ACC112 (cell line): ENCODE measurements around the gene INSM1.
"Not testable (repeated sequence)": the region's sequence is repeated elsewhere in the genome, so short reads cannot be mapped to it uniquely, and the experiment has no call there.

ENCODE experiments used
- H2AFZ ChIP-seq: fragments of 200-600 bp; sonication (generic); one replicate; pipeline ENCODE4 v1.6.0; 2017; ENCODE audit warnings: antibody characterized with exemption, low read length; ENCODE audit not compliant: unreplicated experiment
- H3K27ac ChIP-seq: fragments of 200-600 bp; sonication (generic); 2 replicates; pipeline ENCODE4 v1.5.1; 2014; ENCODE audit warnings: low read depth, mild to moderate bottlenecking, antibody characterized with exemption, low read length, moderate library complexity
- H3K27me3 ChIP-seq: fragments of 200-600 bp; sonication (generic); 2 replicates; pipeline ENCODE4 v1.6.1; 2014; ENCODE audit warnings: mild to moderate bottlenecking, antibody characterized with exemption, low read length, moderate library complexity, mixed read lengths; ENCODE audit not compliant: insufficient read depth
- H3K36me3 ChIP-seq: fragments of 200-600 bp; sonication (generic); 2 replicates; pipeline ENCODE4 v1.6.1; 2016; ENCODE audit warnings: mild to moderate bottlenecking, antibody characterized with exemption, low read length, moderate library complexity, mixed read lengths; ENCODE audit not compliant: insufficient read depth
- H3K4me1 ChIP-seq: fragments of 200-600 bp; sonication (generic); one replicate; pipeline ENCODE4 v1.6.1; 2016; ENCODE audit warnings: low read length, mixed read lengths; ENCODE audit not compliant: insufficient read depth, unreplicated experiment, control insufficient read depth
- H3K4me3 ChIP-seq: fragments of 200-600 bp; sonication (generic); 2 replicates; pipeline ENCODE4 v1.5.1; 2014; ENCODE audit warnings: mild to moderate bottlenecking, low read depth, low read length
- H3K79me2 ChIP-seq: fragments of 200-600 bp; sonication (generic); one replicate; pipeline ENCODE4 v1.6.0; 2016; ENCODE audit warnings: low read length; ENCODE audit not compliant: control insufficient read depth, unreplicated experiment, insufficient read depth

Gene INSM1

GRCh38 chr20:20334489-20334888, 33.4 kb upstream of the INSM1 start:
- Histone ChIP-seq H3K79me2 (no peaks in the 10 kb centered on the region), H3K4me3 (no peak overlapping the region), H3K36me3 (no peaks in the 10 kb centered on the region), H2AFZ (no peak overlapping the region), H3K4me1 (no peaks in the 10 kb centered on the region), H3K27ac (no peak overlapping the region), H3K27me3 (peaks cover 19% of the 10 kb centered on the region)

GRCh38 chr20:20338133-20338730, 29.7 kb upstream of the INSM1 start:
- Histone ChIP-seq H3K4me1 (no peaks in the 10 kb centered on the region), H3K27me3 (peaks cover 22% of the 10 kb centered on the region), H3K27ac (no peak overlapping the region), H3K36me3 (no peaks in the 10 kb centered on the region), H3K79me2 (no peaks in the 10 kb centered on the region), H2AFZ (no peak overlapping the region), H3K4me3 (no peak overlapping the region)

GRCh38 chr20:20340443-20340842, 27.5 kb upstream of the INSM1 start:
- Histone ChIP-seq H3K36me3 (no peaks in the 10 kb centered on the region), H3K27me3 (peaks cover 17% of the 10 kb centered on the region), H2AFZ (no peak overlapping the region), H3K4me3 (no peak overlapping the region), H3K27ac (no peak overlapping the region), H3K79me2 (no peaks in the 10 kb centered on the region), H3K4me1 (no peaks in the 10 kb centered on the region)

- no peak overlapping the region for H2AFZ ChIP-seq
- peaks cover 10% of the 10 kb centered on the region for H3K27me3 ChIP-seq
- H3K4me3 ChIP-seq, result no peak overlapping the region
- no peaks in the 10 kb centered on the region for H3K4me1 ChIP-seq
- no peaks in the 10 kb centered on the region for H3K36me3 ChIP-seq
- H3K79me2 ChIP-seq, result no peaks in the 10 kb centered on the region
- no peak overlapping the region for H3K27ac ChIP-seq
These were observed 26.5 kb upstream of the INSM1 start for GRCh38 chr20:20341371-20341770.

- Histone ChIP-seq H3K79me2 (no peaks in the 10 kb centered on the region), H3K27me3 (peaks cover 10% of the 10 kb centered on the region), H2AFZ (no peak overlapping the region), H3K36me3 (no peaks in the 10 kb centered on the region), H3K4me1 (no peaks in the 10 kb centered on the region), H3K4me3 (no peak overlapping the region), H3K27ac (no peak overlapping the region)
These were observed 25.8 kb upstream of the INSM1 start for GRCh38 chr20:20342066-20342465.

GRCh38 chr20:20343932-20344331, 24.0 kb upstream of the INSM1 start:
- Histone ChIP-seq H3K79me2 (no peaks in the 10 kb centered on the region), H3K36me3 (no peaks in the 10 kb centered on the region), H3K27ac (no peak overlapping the region), H3K4me1 (no peaks in the 10 kb centered on the region), H3K27me3 (peaks cover 10% of the 10 kb centered on the region), H2AFZ (no peak overlapping the region), H3K4me3 (no peak overlapping the region)

- no peaks in the 10 kb centered on the region for H3K36me3 ChIP-seq
- peaks cover 10% of the 10 kb centered on the region for H3K27me3 ChIP-seq
- H3K4me3 ChIP-seq, result no peak overlapping the region
- no peak overlapping the region for H3K27ac ChIP-seq
- H3K79me2 ChIP-seq, result no peaks in the 10 kb centered on the region
- H3K4me1 ChIP-seq, result no peaks in the 10 kb centered on the region
- H2AFZ ChIP-seq, result no peak overlapping the region
These were observed 23.4 kb upstream of the INSM1 start for GRCh38 chr20:20344476-20344875.

GRCh38 chr20:20353576-20353975, 14.3 kb upstream of the INSM1 start:
- Histone ChIP-seq H3K4me1 (no peaks in the 10 kb centered on the region), H3K79me2 (no peaks in the 10 kb centered on the region), H2AFZ (no peak overlapping the region), H3K4me3 (no peak overlapping the region), H3K36me3 (no peaks in the 10 kb centered on the region), H3K27ac (no peak overlapping the region), H3K27me3 (no peaks in the 10 kb centered on the region)

GRCh38 chr20:20355503-20355902, 12.4 kb upstream of the INSM1 start:
- not testable (repeated sequence) for H3K36me3 ChIP-seq, H3K27ac ChIP-seq, H2AFZ ChIP-seq, H3K4me1 ChIP-seq, H3K79me2 ChIP-seq, H3K27me3 ChIP-seq, H3K4me3 ChIP-seq

- Histone ChIP-seq H3K27ac (no peak overlapping the region), H3K36me3 (no peaks in the 10 kb centered on the region), H3K79me2 (no peaks in the 10 kb centered on the region), H3K4me1 (no peaks in the 10 kb centered on the region), H2AFZ (no peak overlapping the region), H3K27me3 (peaks cover 33% of the 10 kb centered on the region), H3K4me3 (no peak overlapping the region)
These were observed 9.1 kb upstream of the INSM1 start for GRCh38 chr20:20358801-20359200.

- no peaks in the 10 kb centered on the region for H3K4me1 ChIP-seq
- no peak overlapping the region for H3K27ac ChIP-seq
- no peaks in the 10 kb centered on the region for H3K36me3 ChIP-seq
- no peaks in the 10 kb centered on the region for H3K79me2 ChIP-seq
- H3K27me3 ChIP-seq, result peaks cover 42% of the 10 kb centered on the region
- H2AFZ ChIP-seq, result no peak overlapping the region
- H3K4me3 ChIP-seq, result no peak overlapping the region
These were observed 8.3 kb upstream of the INSM1 start for GRCh38 chr20:20359628-20360027.
